H1 (cell line): ENCODE data around the gene LYPD6B. TPM values are rescaled to one million over a fixed set of nuclear protein-coding genes. Genes with fewer than 3 reads are reported as not detected.

Experiments
- CTCF ChIA-PET: fragments of 300-600 bp; sonication (Branson Sonifier 250); formaldehyde crosslinking; loops from one replicate; lab custom pipeline; 2021; ENCODE audit not compliant: partially characterized antibody; lab: Charles Lee
- POLR2A ChIA-PET: fragments of 300-600 bp; sonication (Branson Sonifier 250); formaldehyde crosslinking; loops from one replicate; lab custom pipeline; 2021; ENCODE audit warnings: inconsistent platforms; ENCODE audit not compliant: partially characterized antibody; lab: Charles Lee
- DNase-seq, 2 experiments: peaks; one replicate each; pipeline versions ENCODE4 v3.0.0 to v3.0.0-alpha.2; 2010 to 2022; ENCODE audit warnings: low spot score in 2 of 2, low read depth in 1 of 2, mixed read lengths in 1 of 2
- FAIRE-seq: peaks from 2 replicates; lab custom pipeline; 2011; peaks lifted over from hg19 to GRCh38; lab: Jason Lieb, UNC
- H2AFZ ChIP-seq: 2 replicates; pipeline ENCODE4 v1.8.1; 2012; ENCODE audit warnings: low read length, inconsistent platforms
- H2AK5ac ChIP-seq: 2 replicates; pipeline ENCODE4 v1.6.1; 2013; ENCODE audit warnings: low read depth, low read length
- H2BK120ac ChIP-seq: replicated peaks from 2 replicates; pipeline ENCODE3; 2013; ENCODE audit warnings: low read depth, low read length, inconsistent platforms
- H2BK12ac ChIP-seq: 2 replicates; pipeline ENCODE4 v1.6.1; 2013; ENCODE audit warnings: low read depth, low read length
- H2BK15ac ChIP-seq: 2 replicates; pipeline ENCODE4 v1.6.1; 2013; ENCODE audit warnings: low read length
- H2BK20ac ChIP-seq: 2 replicates; pipeline ENCODE4 v1.6.1; 2013; ENCODE audit warnings: low read length
- H2BK5ac ChIP-seq: 2 replicates; pipeline ENCODE4 v1.6.1; 2013; ENCODE audit warnings: low read depth, low read length
- H3K14ac ChIP-seq: 2 replicates; pipeline ENCODE4 v1.6.1; 2013; ENCODE audit warnings: inconsistent platforms; ENCODE audit not compliant: insufficient read length
- H3K18ac ChIP-seq: 2 replicates; pipeline ENCODE4 v1.6.1; 2013; ENCODE audit warnings: low read length; ENCODE audit errors: extremely low read depth
- H3K23ac ChIP-seq: 2 replicates; pipeline ENCODE4 v1.6.1; 2013; ENCODE audit warnings: inconsistent platforms; ENCODE audit not compliant: insufficient read length
- H3K23me2 ChIP-seq: 2 replicates; pipeline ENCODE4 v1.6.1; 2013; ENCODE audit warnings: low read depth, low read length
- H3K27ac ChIP-seq: 2 replicates; pipeline ENCODE4 v1.6.1; 2011; ENCODE audit warnings: low read depth, low read length, inconsistent platforms
- H3K27me3 ChIP-seq, 4 experiments: replicated peaks in 1 of 4; 1 replicate in 1 of 4; 2 replicates in 3 of 4; pipeline versions ENCODE4 v1.6.1 to v1.8.1; 2011 to 2013; ENCODE audit warnings: low read length in 3 of 4, mild to moderate bottlenecking in 3 of 4, inconsistent platforms in 2 of 4, mixed read lengths in 2 of 4, moderate library complexity in 1 of 4; ENCODE audit not compliant: control insufficient read depth in 3 of 4, insufficient read depth in 3 of 4; ENCODE audit errors: extremely low read depth in 1 of 4
- H3K36me3 ChIP-seq, 4 experiments: 2 replicates each; pipeline versions ENCODE4 v1.6.1 to v1.8.1; 2011 to 2013; ENCODE audit warnings: mild to moderate bottlenecking in 4 of 4, low read length in 3 of 4, moderate library complexity in 2 of 4, control low read depth in 1 of 4, inconsistent platforms in 1 of 4; ENCODE audit not compliant: insufficient read depth in 4 of 4, control insufficient read depth in 2 of 4
- H3K4ac ChIP-seq: replicated peaks from 2 replicates; pipeline ENCODE3; 2013; ENCODE audit warnings: low read length, low read depth, mixed read lengths, inconsistent platforms; ENCODE audit not compliant: insufficient read length
- H3K4me1 ChIP-seq, 4 experiments: replicated peaks in 1 of 4; 1 replicate in 1 of 4; 2 replicates in 3 of 4; pipeline versions ENCODE4 v1.6.1 to v1.8.1; 2011 to 2013; ENCODE audit warnings: low read length in 3 of 4, inconsistent platforms in 2 of 4, mixed read lengths in 1 of 4; ENCODE audit not compliant: insufficient read depth in 4 of 4, control insufficient read depth in 3 of 4
- H3K4me2 ChIP-seq, 2 experiments: 2 replicates each; pipeline versions ENCODE4 v1.6.1 to v1.8.1; 2011 to 2013; ENCODE audit warnings: low read depth in 2 of 2, low read length in 2 of 2, control low read depth in 1 of 2, inconsistent platforms in 1 of 2, mild to moderate bottlenecking in 1 of 2; ENCODE audit not compliant: insufficient read depth in 1 of 2
- H3K4me3 ChIP-seq, 4 experiments: fragments of 200-600, 300-600 bp in 1 of 4; sonication (generic), shearing (Covaris generic), sonication (Bioruptor Twin) in 1 of 4; 2 replicates each; pipeline versions ENCODE4 v1.5.1 to v1.8.1; 2011 to 2016; ENCODE audit warnings: low read length in 4 of 4, low read depth in 3 of 4, control low read depth in 2 of 4, inconsistent platforms in 2 of 4, mild to moderate bottlenecking in 2 of 4, mixed read lengths in 1 of 4, moderate library complexity in 1 of 4; ENCODE audit not compliant: insufficient read depth in 2 of 4; ENCODE audit errors: extremely low read depth in 1 of 4
- H3K56ac ChIP-seq: replicated peaks from 2 replicates; pipeline ENCODE3; 2013; ENCODE audit warnings: low read depth, mild to moderate bottlenecking, mixed read lengths, low read length, inconsistent platforms; ENCODE audit not compliant: insufficient read length
- H3K79me1 ChIP-seq: 2 replicates; pipeline ENCODE4 v1.6.1; 2013; ENCODE audit warnings: low read depth, low read length, control low read depth
- H3K79me2 ChIP-seq, 2 experiments: 2 replicates each; pipeline versions ENCODE4 v1.6.1 to v1.8.1; 2012 to 2013; ENCODE audit warnings: low read length in 2 of 2, mild to moderate bottlenecking in 2 of 2, inconsistent platforms in 1 of 2; ENCODE audit not compliant: insufficient read depth in 2 of 2, control insufficient read depth in 1 of 2
- H3K9ac ChIP-seq, 4 experiments: replicated peaks in 1 of 4; 1 replicate in 1 of 4; 2 replicates in 3 of 4; pipeline versions ENCODE4 v1.6.1 to v1.8.1; 2011 to 2013; ENCODE audit warnings: low read depth in 3 of 4, low read length in 3 of 4, control low read depth in 2 of 4, mild to moderate bottlenecking in 2 of 4, moderate library complexity in 2 of 4, inconsistent platforms in 1 of 4; ENCODE audit errors: extremely low read depth in 1 of 4
- H3K9me3 ChIP-seq, 2 experiments: 2 replicates each; pipeline versions ENCODE4 v1.6.1 to v1.8.1; 2012 to 2013; ENCODE audit warnings: mild to moderate bottlenecking in 2 of 2, moderate library complexity in 2 of 2, control low read depth in 1 of 2, inconsistent platforms in 1 of 2, low read depth in 1 of 2, low read length in 1 of 2, mixed read lengths in 1 of 2; ENCODE audit not compliant: insufficient read depth in 2 of 2
- H4K20me1 ChIP-seq, 2 experiments: replicated peaks in 1 of 2; 2 replicates each; pipeline versions ENCODE3 to v1.8.1; 2011 to 2013; ENCODE audit warnings: inconsistent platforms in 2 of 2, low read length in 2 of 2, mild to moderate bottlenecking in 1 of 2; ENCODE audit not compliant: insufficient read depth in 2 of 2, control insufficient read depth in 1 of 2
- H4K5ac ChIP-seq: 2 replicates; pipeline ENCODE4 v1.6.1; 2013; ENCODE audit warnings: low read length, low read depth, mixed read lengths, inconsistent platforms; ENCODE audit not compliant: insufficient read length
- H4K8ac ChIP-seq: 2 replicates; pipeline ENCODE4 v1.8.0; 2013; ENCODE audit warnings: mild to moderate bottlenecking, moderate library complexity, low read length, inconsistent platforms; ENCODE audit not compliant: insufficient read depth; ENCODE audit errors: extremely low read depth
- H4K91ac ChIP-seq: replicated peaks from 2 replicates; pipeline ENCODE3; 2013; ENCODE audit warnings: low read length, mixed read lengths, inconsistent platforms; ENCODE audit not compliant: insufficient read length
- ATF2 ChIP-seq: IDR thresholded peaks from 2 replicates; pipeline ENCODE4 v1.6.1; 2012; ENCODE audit warnings: low read length, inconsistent platforms
- CBX5 ChIP-seq: fragments of 300-800, 300-1000 bp; sonication (generic); IDR thresholded peaks from 2 replicates; pipeline ENCODE4 v1.7.1; 2016; ENCODE audit warnings: antibody characterized with exemption, low read length, low read depth
- CREB1 ChIP-seq: IDR thresholded peaks from 2 replicates; pipeline ENCODE4 v1.6.1; 2012; ENCODE audit warnings: inconsistent platforms
- HDAC2 ChIP-seq, 2 experiments: fragments of 300-600 bp in 1 of 2; sonication (generic) in 1 of 2; IDR thresholded peaks; 2 replicates each; pipeline ENCODE4 v1.6.1; 2011 to 2012; ENCODE audit warnings: low read depth in 2 of 2, low read length in 2 of 2, mild to moderate bottlenecking in 2 of 2, moderate library complexity in 2 of 2, borderline replicate concordance in 1 of 2, inconsistent platforms in 1 of 2
- HDAC6 ChIP-seq: IDR thresholded peaks from one replicate; pipeline ENCODE4 v1.7.1; 2012; ENCODE audit warnings: low read depth, mild to moderate bottlenecking, inconsistent platforms, low read length, moderate library complexity
- KDM4A ChIP-seq: IDR thresholded peaks from one replicate; pipeline ENCODE4 v1.7.1; 2012; ENCODE audit warnings: low read depth, mild to moderate bottlenecking, moderate library complexity, low read length, inconsistent platforms; ENCODE audit not compliant: severe bottlenecking
- RBBP5 ChIP-seq: IDR thresholded peaks from 2 replicates; pipeline ENCODE4 v1.7.1; 2012; ENCODE audit warnings: low read depth, mild to moderate bottlenecking, inconsistent platforms, low read length, moderate library complexity, borderline replicate concordance
- SIN3A ChIP-seq, 2 experiments: IDR thresholded peaks in 1 of 2; conservative IDR thresholded peaks in 1 of 2; 2 replicates each; pipeline ENCODE4 v1.6.1; 2011 to 2012; ENCODE audit warnings: low read length in 2 of 2, improper control_type of control experiment in 1 of 2, low read depth in 1 of 2, mild to moderate bottlenecking in 1 of 2
- USF2 ChIP-seq: IDR thresholded peaks from 2 replicates; pipeline ENCODE4 v1.6.1; 2011; ENCODE audit warnings: low read length, improper control_type of control experiment
- ZNF274 ChIP-seq: IDR thresholded peaks from 2 replicates; pipeline ENCODE4 v1.7.0; 2012; ENCODE audit warnings: low read length, borderline replicate concordance; ENCODE audit errors: extremely low read depth
- WGBS, 2 experiments: shearing (Covaris generic) in 1 of 2; methylation state at CpG; one replicate each; pipeline versions ENCODE4 v1.1.6 to v1.1.7; 2013 to 2015; ENCODE audit warnings: low lambda C conversion rate in 2 of 2, mixed read lengths in 2 of 2, inconsistent platforms in 1 of 2, low coverage in 1 of 2, missing lambda C conversion rate in 1 of 2; ENCODE audit not compliant: insufficient replicate concordance in 2 of 2, insufficient coverage in 1 of 2, insufficient read length in 1 of 2; ENCODE audit errors: extremely low coverage in 1 of 2, missing lambda C conversion rate in 1 of 2; 5-methylcytosine and 5-hydroxymethylcytosine counted together
- polyA plus RNA-seq, 7 experiments: library from polyadenylated mRNA; depleted of rRNA in 3 of 7; stranded (reverse) in 5 of 7; unstranded in 2 of 7; fragments of >200 nt in 5 of 7; fragments of 200-250 nt in 2 of 7; gene quantifications; 1 replicate in 5 of 7; 2 replicates in 1 of 7; 4 replicates in 1 of 7; pipeline versions ENCODE4 v1.2.1 to v1.2.3, GENCODE V29; 2011 to 2013; ENCODE audit warnings: missing spikeins in 2 of 7, mixed read lengths in 2 of 7
- total RNA-seq: library from RNA; stranded (reverse); fragmentation: NEBNext Ultra II Directional; extraction: Animal tissue kit (Norgen Biotek cat#: 25700); gene quantifications from 2 replicates; pipeline ENCODE4 v1.2.1, GENCODE V29; 2021

Gene LYPD6B
- total and polyA plus RNA-seq, 2 of the 8 experiments (the other 6 are each of a cell fraction or from before 2014, with no cell fraction given): 2.2 to 3.5 TPM

GRCh38 chr2:149028891-149029290 lies 9.6 kb upstream of the LYPD6B start:
- Histone ChIP-seq H3K9ac (no peak overlapping the region), H3K79me2 (no peaks in the 10 kb centered on the region), H3K27ac (no peak overlapping the region), H2BK15ac (no peak overlapping the region), H3K4me3 (no peak overlapping the region), H3K4ac (no peak overlapping the region), H4K5ac (no peak overlapping the region), H2BK120ac (no peak overlapping the region), H3K18ac (no peak overlapping the region), H3K27me3 (no peaks in the 10 kb centered on the region; a peak in 1 of 7 replicates), H3K56ac (no peak overlapping the region), H4K8ac (no peak overlapping the region), H2BK5ac (no peak overlapping the region), H3K9me3 (no peaks in the 10 kb centered on the region), H3K4me1 (peaks cover 4 to 14% (median 9%) of the 10 kb centered on the region in 4 experiments; a peak in 6 of 7 replicates), H2AFZ (no peak overlapping the region), H3K23ac (no peak overlapping the region), H3K23me2 (no peaks in the 10 kb centered on the region), H3K36me3 (0 out of 8 replicates have a peak, but pooled peaks cover 0 to 3% (median 0%) of the 10 kb centered on the region in 4 experiments), H3K14ac (no peak overlapping the region), H2BK20ac (no peak overlapping the region), H2BK12ac (no peak overlapping the region), H4K91ac (no peak overlapping the region), H2AK5ac (no peak overlapping the region), H3K79me1 (no peaks in the 10 kb centered on the region), H4K20me1 (no peaks in the 10 kb centered on the region), H3K4me2 (no peak overlapping the region)
- POLR2A ChIA-PET: interaction anchor here (1.6 kb wide), 1 partner anchor 11 kb away, joined by 6 read pairs; no protein-coding TSS in a partner anchor
- FAIRE-seq: no peak
- CTCF ChIA-PET: interaction anchor here (6.2 to 22.0 kb wide), 2 partner anchors 11 to 15 kb away, joined by 49 to 277 read pairs; partner anchors contain the start of gene LYPD6B
- DNase-seq: peak in 1 of 2 experiments; percentile 3
- 79% methylated on average over 2 of the region's 2 CpGs; no CpG with 5 or more reads in 1 of the 2 experiments for WGBS, 2 experiments
- TF ChIP-seq HDAC2 (IDR thresholded peaks at IDR 0.05; ENCODE audit: borderline replicate concordance in 1 of 2, low read depth in 2 of 2, low read length in 2 of 2) (no peak), CBX5 (no peak), USF2 (no peak), RBBP5 (no peak), HDAC6 (no peak), CREB1 (no peak), ATF2 (no peak), SIN3A (conservative IDR thresholded peaks at IDR 0.05 in 1 of 2, IDR thresholded peaks at IDR 0.05 in 1 of 2; ENCODE audit: low read depth in 1 of 2, low read length in 2 of 2) (no peak), KDM4A (no peak), ZNF274 (no peak)
